A549 (cell line): ENCODE data around the gene DRC7. TPM values are rescaled to one million over a fixed set of nuclear protein-coding genes. Genes with fewer than 3 reads are reported as not detected.

ENCODE experiments used
- ATAC-seq, 2 experiments: fragments of 200-7000 bp in 1 of 2; fragments of >200 bp in 1 of 2; cut with Nextera tagmentation in 1 of 2; cut with Tn5 transposase in 1 of 2; 3 replicates each; pipeline versions ENCODE4 v1.8.0 to v1.9.1; 2018 to 2020; ENCODE audit warnings: mild to moderate bottlenecking in 1 of 2, moderate library complexity in 1 of 2
- CTCF ChIA-PET: fragments of 300-600 bp; sonication (Branson Sonifier 250); formaldehyde crosslinking; extraction: SDS; loops from one replicate; lab custom pipeline; 2021; ENCODE audit warnings: antibody characterized with exemption, inconsistent platforms; lab: Yijun Ruan, JAX
- POLR2A ChIA-PET: fragments of 350-600 bp; formaldehyde crosslinking; extraction: SDS; loops from one replicate; lab custom pipeline; 2021; ENCODE audit warnings: antibody characterized with exemption, inconsistent platforms; lab: Yijun Ruan, JAX
- DNase-seq, 2 experiments: peaks; one replicate each; pipeline versions ENCODE4 v3.0.0 to v3.0.0-alpha.2; 2011 to 2016; ENCODE audit warnings: low read depth in 1 of 2, low spot score in 1 of 2
- FAIRE-seq: peaks from 2 replicates; lab custom pipeline; 2011; peaks lifted over from hg19 to GRCh38; lab: Jason Lieb, UNC
- H3K27ac ChIP-seq, 2 experiments: fragments of >200 bp; sonication (Bioruptor Twin); formaldehyde crosslinking; 3 replicates each; pipeline ENCODE4 v1.5.1; 2016 to 2017
- H3K4me1 ChIP-seq: fragments of >200 bp; sonication (Bioruptor Twin); formaldehyde crosslinking; 3 replicates; pipeline ENCODE4 v1.6.1; 2016
- H3K4me2 ChIP-seq: fragments of >200 bp; sonication (Bioruptor Twin); formaldehyde crosslinking; 3 replicates; pipeline ENCODE4 v1.6.1; 2016
- H3K4me3 ChIP-seq: fragments of >200 bp; sonication (Bioruptor Twin); formaldehyde crosslinking; 3 replicates; pipeline ENCODE4 v1.5.1; 2016
- H3K9me3 ChIP-seq: fragments of >200 bp; sonication (Bioruptor Twin); formaldehyde crosslinking; 3 replicates; pipeline ENCODE4 v1.6.1; 2016
- E2F6 ChIP-seq: IDR thresholded peaks from 2 replicates; pipeline ENCODE4 v1.6.1; 2012; ENCODE audit warnings: low read depth, borderline replicate concordance
- EHMT2 ChIP-seq: fragments of 200-600 bp; sonication (generic); IDR thresholded peaks from 2 replicates; pipeline ENCODE4 v1.6.1; 2016; ENCODE audit warnings: antibody characterized with exemption, low read depth, mild to moderate bottlenecking, moderate library complexity
- ESRRA ChIP-seq: fragments of 150-350 bp; IDR thresholded peaks from 2 replicates; pipeline ENCODE4 v1.6.1; 2014; ENCODE audit warnings: mild to moderate bottlenecking, low read length, borderline replicate concordance
- FOSL2 ChIP-seq, 2 experiments: fragments of 450-650 bp in 1 of 2; fragments of >200 bp in 1 of 2; sonication (Bioruptor Twin) in 1 of 2; formaldehyde crosslinking; IDR thresholded peaks; 2 replicates each; pipeline versions ENCODE4 v1.5.0 to v1.6.1; 2016 to 2020; ENCODE audit warnings: mild to moderate bottlenecking in 1 of 2, moderate library complexity in 1 of 2
- HDAC2 ChIP-seq: fragments of 200-600 bp; sonication (generic); IDR thresholded peaks from 2 replicates; pipeline ENCODE4 v1.6.1; 2016
- HOXA7 ChIP-seq: fragments of 250-450 bp; sonication (Bioruptor Pico); IDR thresholded peaks from 2 replicates; pipeline ENCODE4 v1.5.0; 2020; ENCODE audit warnings: mild to moderate bottlenecking, moderate library complexity
- KDM1A ChIP-seq: fragments of 200-600 bp; sonication (generic); IDR thresholded peaks from 2 replicates; pipeline ENCODE4 v1.6.1; 2016; ENCODE audit warnings: low read depth, mild to moderate bottlenecking
- MAX ChIP-seq: IDR thresholded peaks from 2 replicates; pipeline ENCODE4 v1.6.1; 2012
- PHF8 ChIP-seq: fragments of 200-600 bp; sonication (generic); IDR thresholded peaks from 2 replicates; pipeline ENCODE4 v1.6.1; 2016; ENCODE audit warnings: low read depth, mild to moderate bottlenecking, antibody characterized with exemption, moderate library complexity, borderline replicate concordance
- POLR2A ChIP-seq: IDR thresholded peaks from 2 replicates; pipeline ENCODE4 v1.6.1; 2012; ENCODE audit warnings: mild to moderate bottlenecking, low read length
- RFX5 ChIP-seq: fragments of 450-650 bp; IDR thresholded peaks from 2 replicates; pipeline ENCODE4 v1.7.1; 2014; ENCODE audit warnings: antibody characterized with exemption, mild to moderate bottlenecking, moderate library complexity
- SMC3 ChIP-seq: fragments of >200 bp; sonication (Bioruptor Twin); formaldehyde crosslinking; IDR thresholded peaks from 3 replicates; pipeline ENCODE4 v1.6.1; 2018; ENCODE audit warnings: inconsistent platforms
- SREBF2 ChIP-seq: fragments of 450-650 bp; IDR thresholded peaks from 2 replicates; pipeline ENCODE4 v1.6.1; 2014; ENCODE audit warnings: mild to moderate bottlenecking, moderate library complexity
- TFCP2L1 ChIP-seq: fragments of 250-450 bp; sonication (Bioruptor Pico); IDR thresholded peaks from 2 replicates; pipeline ENCODE4 v1.5.0; 2021; ENCODE audit warnings: mild to moderate bottlenecking
- TP53 ChIP-seq: fragments of 250-450 bp; sonication (Bioruptor Pico); IDR thresholded peaks from 2 replicates; pipeline ENCODE4 v1.5.0; 2021; ENCODE audit warnings: mild to moderate bottlenecking, moderate library complexity
- ZC3H11A ChIP-seq: fragments of 450-650 bp; IDR thresholded peaks from 2 replicates; pipeline ENCODE4 v1.6.1; 2014; ENCODE audit warnings: antibody characterized with exemption, mild to moderate bottlenecking
- ZFP36 ChIP-seq: fragments of 450-650 bp; IDR thresholded peaks from 2 replicates; pipeline ENCODE4 v1.6.1; 2014; ENCODE audit warnings: borderline replicate concordance; ENCODE audit not compliant: partially characterized antibody
- WGBS: methylation state at CpG from one replicate; pipeline ENCODE4 v1.1.6; 2017; ENCODE audit errors: missing lambda C conversion rate; 5-methylcytosine and 5-hydroxymethylcytosine counted together
- polyA plus RNA-seq, 4 experiments: library from polyadenylated mRNA; depleted of rRNA in 3 of 4; stranded (reverse); fragments of >200 nt; fragmentation: RNase III in 1 of 4; extraction: RNeasy Plus Mini Kit Qiagen cat#74134 plus additional on column Dnase treatment in 1 of 4; gene quantifications; 2 replicates in 3 of 4; 3 replicates in 1 of 4; pipeline ENCODE4 v1.2.3, GENCODE V29; 2011 to 2017

The DRC7 gene
- polyA plus RNA-seq, 2 of the 4 experiments (the other 2 are of a cell fraction), result 0.10 to 0.28 TPM

GRCh38 chr16:57645691-57646387 lies 48.8 kb upstream of the DRC7 start:
- no peak for FAIRE-seq
- Histone ChIP-seq H3K27ac (peak overlapping the region; percentile 62 to 89), H3K4me3 (no peak overlapping the region), H3K4me2 (peak overlapping the region; percentile 57)
- ChIA-PET POLR2A (no interaction called here), CTCF (interaction anchor here (1.1 to 16.2 kb wide), 7 partner anchors 9 to 58 kb away, joined by 4 to 785 read pairs (median 64); partner anchors contain the start of gene ADGRG1)
- peak; percentile 31 to 46; a peak in 5 of 6 replicates for ATAC-seq
- WGBS, result 44% methylated on average over 22 of the region's 24 CpGs
- DNase-seq, result no peak
- TF ChIP-seq HOXA7 (CRISPR knock-in tag) (no peak), FOSL2 (IDR thresholded peaks at IDR 0.05) (no peak), FOSL2 (CRISPR knock-in tag; IDR thresholded peaks at IDR 0.05) (peak; percentile 39), MAX (peak; percentile 11; the same call in 1 of the 2 replicates), TP53 (CRISPR knock-in tag) (no peak)
- TF ChIP-seq, all 56 proteins: peak for 2
- Histone ChIP-seq H3K4me1 (peaks cover 57% of the 10 kb centered on the region), H3K9me3 (no peaks in the 10 kb centered on the region)

GRCh38 chr16:57646388-57647039 lies 48.1 kb upstream of the DRC7 start:
- POLR2A ChIA-PET, result interaction anchor here (0.6 kb wide), 1 partner anchor 355 kb away, joined by 3 read pairs; no protein-coding TSS in a partner anchor

GRCh38 chr16:57647136-57647875 lies 47.3 kb upstream of the DRC7 start:
- Histone ChIP-seq H3K4me3 (no peak overlapping the region), H3K4me2 (no peak overlapping the region), H3K9me3 (no peaks in the 10 kb centered on the region), H3K27ac (peak overlapping the region; percentile 62 to 89; a peak in 5 of 6 replicates), H3K4me1 (peaks cover 56% of the 10 kb centered on the region)
- CTCF ChIA-PET, result interaction anchor here (1.1 to 16.2 kb wide), 15 partner anchors 8 to 376 kb away, joined by 3 to 785 read pairs (median 21); partner anchors contain the start of genes ADGRG1, ADGRG3 and KIFC3
- ATAC-seq (no peak), DNase-seq (no peak), FAIRE-seq (no peak)
- TF ChIP-seq KDM1A, result peak; percentile 55
- no peak for TF ChIP-seq TFCP2L1
- peak; percentile 60 for TF ChIP-seq ZFP36
- TF ChIP-seq HDAC2, result 0 out of 2 replicates have a peak, but pooled peaks have one; percentile 54
- 0 out of 2 replicates have a peak, but pooled peaks have one; percentile 2 for TF ChIP-seq POLR2A
- TF ChIP-seq SREBF2, result no peak
- TF ChIP-seq RFX5, result no peak
- no peak for TF ChIP-seq E2F6
- POLR2A ChIA-PET, result interaction anchor here (0.6 to 1.3 kb wide), 2 partner anchors 19 to 354 kb away, joined by 3 read pairs; partner anchors contain the start of gene ADGRG1
- 53% methylated on average over 10 of the region's 10 CpGs for WGBS

More at GRCh38 chr16:57646388-57647039, 48.1 kb upstream of the DRC7 start:
- TF ChIP-seq ESRRA, result no peak
- no peak for TF ChIP-seq ZC3H11A
- TF ChIP-seq SMC3, result no peak
- no peak for TF ChIP-seq EHMT2
- no peak for TF ChIP-seq PHF8
- TF ChIP-seq MAX, result 0 out of 2 replicates have a peak, but pooled peaks have one; percentile 11
- peak; percentile 51; the same call in 1 of the 2 replicates for TF ChIP-seq KDM1A
- ATAC-seq, result peak in 1 of 2 experiments; percentile 6; a peak in 3 of 6 replicates
- no peak for DNase-seq
- Histone ChIP-seq H3K4me2 (peak overlapping the region; percentile 57), H3K9me3 (no peaks in the 10 kb centered on the region), H3K27ac (peak overlapping the region; percentile 62 to 89), H3K4me3 (no peak overlapping the region), H3K4me1 (peaks cover 57% of the 10 kb centered on the region)
- CTCF ChIA-PET, result interaction anchor here (1.1 to 16.2 kb wide), 8 partner anchors 9 to 356 kb away, joined by 3 to 785 read pairs (median 80); partner anchors contain the start of gene ADGRG1
- WGBS, result 66% methylated on average over 9 of the region's 14 CpGs
- FAIRE-seq, result no peak
